Bronchial epithelial cell (primary cell): ENCODE data around the gene LSMEM2. TPM values are rescaled to one million over a fixed set of nuclear protein-coding genes. Genes with fewer than 3 reads are reported as not detected.

Experiments
- DNase-seq: peaks from one replicate; pipeline ENCODE4 v3.0.0-alpha.2; 2010; ENCODE audit warnings: low read depth
- FAIRE-seq: peaks from 2 replicates; lab custom pipeline; 2011; peaks lifted over from hg19 to GRCh38; lab: Jason Lieb, UNC
- H3K27me3 ChIP-seq: 2 replicates; pipeline ENCODE4 v1.5.1; 2011; ENCODE audit warnings: low read length; ENCODE audit not compliant: control insufficient read depth, insufficient read depth
- H3K36me3 ChIP-seq: 2 replicates; pipeline ENCODE4 v1.5.1; 2011; ENCODE audit warnings: low read length; ENCODE audit not compliant: control insufficient read depth, insufficient read depth
- H3K4me3 ChIP-seq: 2 replicates; pipeline ENCODE4 v1.5.1; 2011; ENCODE audit warnings: mild to moderate bottlenecking, low read depth, low read length, control low read depth
- CTCF ChIP-seq: IDR thresholded peaks from 2 replicates; pipeline ENCODE4 v1.5.1; 2011; ENCODE audit warnings: mild to moderate bottlenecking, moderate library complexity, low read length, control low read depth, inconsistent platforms; ENCODE audit not compliant: insufficient read depth, severe bottlenecking
- total RNA-seq: library from RNA; depleted of rRNA; stranded (reverse); fragments of >200 nt; gene quantifications from 2 replicates; pipeline ENCODE4 v1.2.1, GENCODE V29; 2014

Gene LSMEM2
- total RNA-seq, 1 donor from 2014 or later: not detected

GRCh38 chr3:50248387-50248786, 30.5 kb upstream of the LSMEM2 start:
- DNase-seq (peak; percentile 71), FAIRE-seq (no peak)
- H3K36me3 ChIP-seq: peaks cover 15% of the 10 kb centered on the region
- no peaks in the 10 kb centered on the region for H3K27me3 ChIP-seq
- H3K4me3 ChIP-seq: no peak overlapping the region
- TF ChIP-seq CTCF: no peak

- TF ChIP-seq CTCF: no peak
- Histone ChIP-seq H3K4me3 (no peak overlapping the region), H3K27me3 (no peaks in the 10 kb centered on the region), H3K36me3 (peaks cover 15% of the 10 kb centered on the region)
- FAIRE-seq (no peak), DNase-seq (no peak)
Measured at GRCh38 chr3:50249457-50249856, 29.4 kb upstream of the LSMEM2 start.

GRCh38 chr3:50250514-50250913, 28.4 kb upstream of the LSMEM2 start:
- no peak for TF ChIP-seq CTCF
- H3K4me3 ChIP-seq: no peak overlapping the region
- FAIRE-seq: no peak
- H3K36me3 ChIP-seq: peaks cover 17% of the 10 kb centered on the region
- H3K27me3 ChIP-seq: no peaks in the 10 kb centered on the region
- no peak for DNase-seq

DNA sequence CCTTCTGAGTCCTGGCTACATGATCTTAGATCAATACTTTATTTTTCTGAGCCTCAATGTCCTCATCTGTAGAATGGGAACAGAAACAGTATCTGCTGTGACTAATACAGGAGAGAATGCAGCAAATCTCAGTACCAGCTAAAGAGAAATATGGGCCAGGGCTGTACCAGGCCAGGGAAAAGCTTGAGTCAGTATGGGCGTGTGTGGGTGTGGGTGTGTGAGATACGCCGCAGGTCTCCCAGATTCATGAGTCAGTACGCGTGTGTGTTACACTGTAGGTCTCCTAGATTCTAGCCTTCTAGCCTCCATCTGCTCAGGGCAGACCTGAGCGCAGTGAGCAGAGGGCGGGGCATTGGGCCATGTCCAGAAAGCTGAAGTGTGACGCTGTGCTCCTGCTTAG, 27.7 kb upstream of the LSMEM2 start:
- H3K27me3 ChIP-seq: no peaks in the 10 kb centered on the region
- DNase-seq (peak; percentile 99), FAIRE-seq (peak; percentile 99)
- H3K4me3 ChIP-seq: no peak overlapping the region
- H3K36me3 ChIP-seq: peaks cover 21% of the 10 kb centered on the region
- no peak for TF ChIP-seq CTCF

GRCh38 chr3:50254577-50255250, 24.2 kb upstream of the LSMEM2 start:
- no peak overlapping the region for H3K4me3 ChIP-seq
- H3K27me3 ChIP-seq: no peaks in the 10 kb centered on the region
- DNase-seq (peak; percentile 69), FAIRE-seq (no peak)
- peaks cover 32% of the 10 kb centered on the region for H3K36me3 ChIP-seq
- no peak for TF ChIP-seq CTCF

- FAIRE-seq (no peak), DNase-seq (peak; percentile 66)
- H3K36me3 ChIP-seq: peaks cover 32% of the 10 kb centered on the region
- no peak overlapping the region for H3K4me3 ChIP-seq
- no peaks in the 10 kb centered on the region for H3K27me3 ChIP-seq
- no peak for TF ChIP-seq CTCF
Measured at GRCh38 chr3:50255251-50255615, 23.7 kb upstream of the LSMEM2 start.
